HEK293 (cell line): ENCODE measurements around the gene CUL9.

Experiments used
- CTCF ChIA-PET: fragments of 350-600 bp; formaldehyde crosslinking; extraction: SDS; loops from one replicate; lab custom pipeline; 2021; ENCODE audit warnings: antibody characterized with exemption; lab: Yijun Ruan, JAX
- POLR2A ChIA-PET: fragments of 300-600 bp; formaldehyde crosslinking; extraction: SDS; loops from one replicate; lab custom pipeline; 2020; ENCODE audit warnings: antibody characterized with exemption, inconsistent platforms; lab: Yijun Ruan, JAX
- H3K27ac ChIP-seq: fragments of 200-500 bp; sonication (Bioruptor generic); 2 replicates; pipeline ENCODE4 v1.5.1; 2014; ENCODE audit warnings: low read depth, low read length, control low read depth, inconsistent platforms; ENCODE audit errors: extremely low read depth
- H3K36me3 ChIP-seq, 2 experiments: fragments of 200-500 bp in 1 of 2; sonication (Bioruptor generic) in 1 of 2; 1 replicate in 1 of 2; 2 replicates in 1 of 2; pipeline ENCODE4 v1.5.1; 2014 to 2017; ENCODE audit warnings: inconsistent platforms in 2 of 2, low read length in 2 of 2; ENCODE audit not compliant: control insufficient read depth in 2 of 2, insufficient read depth in 1 of 2
- H3K4me1 ChIP-seq: fragments of 200-500 bp; sonication (Bioruptor generic); 2 replicates; pipeline ENCODE4 v1.5.1; 2014; ENCODE audit warnings: mild to moderate bottlenecking, low read length, inconsistent platforms; ENCODE audit not compliant: control insufficient read depth, insufficient read depth
- H3K4me3 ChIP-seq: 2 replicates; pipeline ENCODE4 v1.5.1; 2011; ENCODE audit warnings: low read depth, mild to moderate bottlenecking, control low read depth, low read length, moderate library complexity
- H3K9me3 ChIP-seq: fragments of 200-500 bp; sonication (Bioruptor generic); 2 replicates; pipeline ENCODE4 v1.5.1; 2014; ENCODE audit warnings: low read depth, low read length, inconsistent platforms; ENCODE audit not compliant: control insufficient read depth, insufficient read depth
- BCL11A ChIP-seq: fragments of 450-650 bp; formaldehyde crosslinking; IDR thresholded peaks from 2 replicates; pipeline ENCODE4 v1.5.1; 2016; ENCODE audit warnings: low read depth, missing biosample characterization, missing genetic modification characterization
- EGR2 ChIP-seq: fragments of 450-650 bp; formaldehyde crosslinking; IDR thresholded peaks from 2 replicates; pipeline ENCODE4 v1.5.1; 2016; ENCODE audit warnings: low read depth, missing biosample characterization, missing genetic modification characterization
- HOXC10 ChIP-seq: sonication (generic); formaldehyde crosslinking; IDR thresholded peaks from 2 replicates; pipeline ENCODE4 v1.8.1; 2023; ENCODE audit warnings: mild to moderate bottlenecking, missing genetic modification reagents
- KLF16 ChIP-seq: fragments of 450-650 bp; formaldehyde crosslinking; IDR thresholded peaks from 2 replicates; pipeline ENCODE4 v1.5.1; 2017; ENCODE audit warnings: missing biosample characterization, missing genetic modification characterization
- SP2 ChIP-seq: fragments of 450-650 bp; formaldehyde crosslinking; IDR thresholded peaks from 2 replicates; pipeline ENCODE4 v1.5.1; 2016; ENCODE audit warnings: missing biosample characterization, missing genetic modification characterization
- SP7 ChIP-seq: fragments of 450-650 bp; formaldehyde crosslinking; IDR thresholded peaks from 2 replicates; pipeline ENCODE4 v1.5.1; 2016; ENCODE audit warnings: missing biosample characterization, missing genetic modification characterization
- ZBTB1 ChIP-seq: fragments of 450-650 bp; formaldehyde crosslinking; IDR thresholded peaks from 2 replicates; pipeline ENCODE4 v1.5.1; 2016; ENCODE audit warnings: missing biosample characterization, missing genetic modification characterization
- ZBTB21 ChIP-seq: fragments of 450-650 bp; formaldehyde crosslinking; IDR thresholded peaks from 2 replicates; pipeline ENCODE4 v1.5.1; 2017; ENCODE audit warnings: missing biosample characterization, missing genetic modification characterization
- ZBTB8A ChIP-seq: fragments of 450-650 bp; formaldehyde crosslinking; IDR thresholded peaks from 2 replicates; pipeline ENCODE4 v1.5.1; 2016; ENCODE audit warnings: missing biosample characterization, missing genetic modification characterization
- ZFHX2 ChIP-seq: fragments of 450-650 bp; formaldehyde crosslinking; conservative IDR thresholded peaks from 2 replicates; pipeline ENCODE4 v1.5.1; 2016; ENCODE audit warnings: missing biosample characterization, missing genetic modification characterization
- ZFP41 ChIP-seq: fragments of 450-650 bp; formaldehyde crosslinking; IDR thresholded peaks from 2 replicates; pipeline ENCODE4 v1.5.1; 2016; ENCODE audit warnings: missing biosample characterization, missing genetic modification characterization, borderline replicate concordance
- ZNF112 ChIP-seq: fragments of 450-650 bp; formaldehyde crosslinking; IDR thresholded peaks from 2 replicates; pipeline ENCODE4 v1.5.0; 2017; ENCODE audit warnings: missing biosample characterization, missing genetic modification characterization
- ZNF121 ChIP-seq: fragments of 450-650 bp; formaldehyde crosslinking; IDR thresholded peaks from 2 replicates; pipeline ENCODE4 v1.5.1; 2016; ENCODE audit warnings: missing biosample characterization, missing genetic modification characterization
- ZNF146 ChIP-seq: fragments of 450-650 bp; formaldehyde crosslinking; IDR thresholded peaks from 2 replicates; pipeline ENCODE4 v1.5.1; 2016; ENCODE audit warnings: missing biosample characterization, missing genetic modification characterization
- ZNF184 ChIP-seq: fragments of 450-650 bp; IDR thresholded peaks from 2 replicates; pipeline ENCODE4 v1.5.1; 2018; ENCODE audit warnings: missing biosample characterization, mild to moderate bottlenecking, missing genetic modification characterization
- ZNF19 ChIP-seq: fragments of 450-650 bp; formaldehyde crosslinking; IDR thresholded peaks from 2 replicates; pipeline ENCODE4; 2016; ENCODE audit warnings: missing biosample characterization, missing genetic modification characterization, low read depth
- ZNF221 ChIP-seq: fragments of 450-650 bp; formaldehyde crosslinking; IDR thresholded peaks from 2 replicates; pipeline ENCODE4 v1.5.1; 2017; ENCODE audit warnings: missing biosample characterization, missing genetic modification characterization, borderline replicate concordance
- ZNF335 ChIP-seq: fragments of 450-650 bp; formaldehyde crosslinking; conservative IDR thresholded peaks from 2 replicates; pipeline ENCODE4 v1.5.1; 2016; ENCODE audit warnings: missing biosample characterization, missing genetic modification characterization
- ZNF341 ChIP-seq: fragments of 450-650 bp; formaldehyde crosslinking; IDR thresholded peaks from 2 replicates; pipeline ENCODE4; 2016; ENCODE audit warnings: low read depth, missing biosample characterization, missing genetic modification characterization
- ZNF510 ChIP-seq: fragments of 450-650 bp; formaldehyde crosslinking; IDR thresholded peaks from 2 replicates; pipeline ENCODE4 v1.5.1; 2018; ENCODE audit warnings: mild to moderate bottlenecking, missing genetic modification characterization, missing biosample characterization; ENCODE audit not compliant: insufficient replicate concordance
- ZNF596 ChIP-seq: fragments of 450-650 bp; IDR thresholded peaks from 2 replicates; pipeline ENCODE4 v1.5.0; 2018; ENCODE audit warnings: missing biosample characterization, mild to moderate bottlenecking, missing genetic modification characterization, moderate library complexity
- ZNF621 ChIP-seq: fragments of 450-650 bp; formaldehyde crosslinking; IDR thresholded peaks from 2 replicates; pipeline ENCODE4 v1.5.1; 2017; ENCODE audit warnings: missing biosample characterization, missing genetic modification characterization
- ZNF670 ChIP-seq: fragments of 450-650 bp; formaldehyde crosslinking; IDR thresholded peaks from 2 replicates; pipeline ENCODE4 v1.5.1; 2016; ENCODE audit warnings: missing biosample characterization, missing genetic modification characterization, low read depth
- ZNF701 ChIP-seq: fragments of 450-650 bp; formaldehyde crosslinking; IDR thresholded peaks from 2 replicates; pipeline ENCODE4 v1.5.1; 2016; ENCODE audit warnings: missing biosample characterization, missing genetic modification characterization
- ZNF747 ChIP-seq: fragments of 450-650 bp; formaldehyde crosslinking; IDR thresholded peaks from 2 replicates; pipeline ENCODE4 v1.5.1; 2016; ENCODE audit warnings: missing biosample characterization, missing genetic modification characterization
- TF ChIP-seq, protein P1 (sequence below): fragments of 450-650 bp; formaldehyde crosslinking; IDR thresholded peaks from 2 replicates; pipeline ENCODE4 v1.5.1; 2017; ENCODE audit warnings: missing biosample characterization, missing genetic modification characterization
- TF ChIP-seq, protein P2 (sequence below): fragments of 450-650 bp; formaldehyde crosslinking; IDR thresholded peaks from 2 replicates; pipeline ENCODE4 v1.5.1; 2017; ENCODE audit warnings: missing biosample characterization, missing genetic modification characterization
- TF ChIP-seq, protein P3 (sequence below): fragments of 450-650 bp; formaldehyde crosslinking; IDR thresholded peaks from 2 replicates; pipeline ENCODE4 v1.5.1; 2016; ENCODE audit warnings: missing biosample characterization, missing genetic modification characterization
- TF ChIP-seq, protein P4 (sequence below): fragments of 450-650 bp; formaldehyde crosslinking; IDR thresholded peaks from 2 replicates; pipeline ENCODE4 v1.5.0; 2017; ENCODE audit warnings: missing biosample characterization, missing genetic modification characterization, borderline replicate concordance

The CUL9 gene

DNA sequence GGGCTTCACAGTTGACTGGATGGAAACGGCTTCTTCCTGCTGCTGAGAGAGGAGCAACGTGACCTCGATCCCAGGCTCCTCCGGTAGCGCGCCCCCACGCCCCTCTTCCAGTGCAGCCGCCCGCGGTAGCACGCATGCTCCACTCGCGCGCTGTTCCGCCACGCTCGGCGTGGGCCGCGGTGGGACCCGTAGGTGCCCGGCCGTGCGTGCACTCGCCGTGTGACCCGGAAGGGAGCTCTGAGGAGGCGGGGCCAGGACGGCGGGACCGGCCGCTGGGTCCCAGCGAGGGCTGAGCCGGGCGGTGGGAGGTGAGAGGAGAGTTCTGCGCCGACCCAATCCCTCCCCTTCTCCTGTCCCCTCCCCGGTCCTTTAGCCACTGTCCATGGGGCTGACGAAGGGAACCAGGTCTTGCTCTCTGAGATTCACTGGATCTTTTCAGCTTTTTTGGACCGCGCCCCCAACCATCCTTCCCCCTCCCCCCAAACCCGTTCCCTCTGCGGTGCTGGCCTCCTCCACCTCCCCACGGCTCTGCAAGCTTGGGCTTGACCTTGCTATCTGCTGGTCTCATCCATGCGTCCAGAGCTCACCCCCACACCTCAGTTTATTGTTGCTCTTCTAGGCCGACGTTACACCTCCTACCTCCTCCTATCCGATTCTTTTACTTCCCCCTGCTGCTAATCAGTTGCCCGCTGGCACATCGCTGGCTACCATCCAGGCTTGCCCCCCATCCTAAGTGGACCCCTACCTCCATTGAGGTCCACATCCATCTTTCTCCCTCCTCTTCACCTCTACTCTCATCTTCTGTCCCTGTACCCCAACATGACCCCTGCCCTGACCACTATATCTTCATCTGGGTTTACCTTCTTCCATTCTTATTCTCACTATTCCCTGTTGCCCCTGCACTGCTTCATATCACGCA, at the start of gene CUL9:
CUL9 (plus strand) TSS at position 255 of the 919 bp plus-strand sequence. CDS start 2,115 bp downstream, outside the sequence.
- peaks cover 3% of the 10 kb centered on the region; the same call in 1 of the 2 replicates for H3K4me1 ChIP-seq
- ChIA-PET POLR2A (interaction anchor here (0.7 to 1.9 kb wide), 13 partner anchors 9 to 400 kb away, joined by 4 to 12 read pairs (median 6); partner anchors contain the start of genes BICRAL, CUL7, KLC4 and KLHDC3), CTCF (interaction anchor here (0.6 to 1.4 kb wide), 5 partner anchors 10 to 214 kb away, joined by 3 to 5 read pairs (median 4); partner anchors contain the start of gene DNPH1)
- H3K9me3 ChIP-seq: no peaks in the 10 kb centered on the region
- H3K27ac ChIP-seq: peak within 1 kb of the TSS; percentile 59
- peaks cover 8 to 54% of the 10 kb centered on the region in 2 experiments; a peak in 2 of 3 replicates for H3K36me3 ChIP-seq
- peak within 1 kb of the TSS; percentile 64 for H3K4me3 ChIP-seq
- TF ChIP-seq ZNF184 (tag by site-specific recombination): no peak
- no peak for TF ChIP-seq ZNF621 (tag by site-specific recombination)
- TF ChIP-seq, protein P1, sequence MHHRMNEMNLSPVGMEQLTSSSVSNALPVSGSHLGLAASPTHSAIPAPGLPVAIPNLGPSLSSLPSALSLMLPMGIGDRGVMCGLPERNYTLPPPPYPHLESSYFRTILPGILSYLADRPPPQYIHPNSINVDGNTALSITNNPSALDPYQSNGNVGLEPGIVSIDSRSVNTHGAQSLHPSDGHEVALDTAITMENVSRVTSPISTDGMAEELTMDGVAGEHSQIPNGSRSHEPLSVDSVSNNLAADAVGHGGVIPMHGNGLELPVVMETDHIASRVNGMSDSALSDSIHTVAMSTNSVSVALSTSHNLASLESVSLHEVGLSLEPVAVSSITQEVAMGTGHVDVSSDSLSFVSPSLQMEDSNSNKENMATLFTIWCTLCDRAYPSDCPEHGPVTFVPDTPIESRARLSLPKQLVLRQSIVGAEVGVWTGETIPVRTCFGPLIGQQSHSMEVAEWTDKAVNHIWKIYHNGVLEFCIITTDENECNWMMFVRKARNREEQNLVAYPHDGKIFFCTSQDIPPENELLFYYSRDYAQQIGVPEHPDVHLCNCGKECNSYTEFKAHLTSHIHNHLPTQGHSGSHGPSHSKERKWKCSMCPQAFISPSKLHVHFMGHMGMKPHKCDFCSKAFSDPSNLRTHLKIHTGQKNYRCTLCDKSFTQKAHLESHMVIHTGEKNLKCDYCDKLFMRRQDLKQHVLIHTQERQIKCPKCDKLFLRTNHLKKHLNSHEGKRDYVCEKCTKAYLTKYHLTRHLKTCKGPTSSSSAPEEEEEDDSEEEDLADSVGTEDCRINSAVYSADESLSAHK (tag by site-specific recombination): no peak
- TF ChIP-seq ZNF701: no peak
- peak; percentile 99 for TF ChIP-seq ZNF341 (tag by site-specific recombination)
- TF ChIP-seq, protein P2, sequence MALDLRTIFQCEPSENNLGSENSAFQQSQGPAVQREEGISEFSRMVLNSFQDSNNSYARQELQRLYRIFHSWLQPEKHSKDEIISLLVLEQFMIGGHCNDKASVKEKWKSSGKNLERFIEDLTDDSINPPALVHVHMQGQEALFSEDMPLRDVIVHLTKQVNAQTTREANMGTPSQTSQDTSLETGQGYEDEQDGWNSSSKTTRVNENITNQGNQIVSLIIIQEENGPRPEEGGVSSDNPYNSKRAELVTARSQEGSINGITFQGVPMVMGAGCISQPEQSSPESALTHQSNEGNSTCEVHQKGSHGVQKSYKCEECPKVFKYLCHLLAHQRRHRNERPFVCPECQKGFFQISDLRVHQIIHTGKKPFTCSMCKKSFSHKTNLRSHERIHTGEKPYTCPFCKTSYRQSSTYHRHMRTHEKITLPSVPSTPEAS: peak; percentile 13; the same call in 1 of the 2 replicates
- peak; percentile 93 for TF ChIP-seq ZFHX2 (tag by site-specific recombination)
- TF ChIP-seq SP2 (tag by site-specific recombination): peak; percentile 88
- TF ChIP-seq KLF16 (tag by site-specific recombination): peak; percentile 48
- TF ChIP-seq, protein P3, sequence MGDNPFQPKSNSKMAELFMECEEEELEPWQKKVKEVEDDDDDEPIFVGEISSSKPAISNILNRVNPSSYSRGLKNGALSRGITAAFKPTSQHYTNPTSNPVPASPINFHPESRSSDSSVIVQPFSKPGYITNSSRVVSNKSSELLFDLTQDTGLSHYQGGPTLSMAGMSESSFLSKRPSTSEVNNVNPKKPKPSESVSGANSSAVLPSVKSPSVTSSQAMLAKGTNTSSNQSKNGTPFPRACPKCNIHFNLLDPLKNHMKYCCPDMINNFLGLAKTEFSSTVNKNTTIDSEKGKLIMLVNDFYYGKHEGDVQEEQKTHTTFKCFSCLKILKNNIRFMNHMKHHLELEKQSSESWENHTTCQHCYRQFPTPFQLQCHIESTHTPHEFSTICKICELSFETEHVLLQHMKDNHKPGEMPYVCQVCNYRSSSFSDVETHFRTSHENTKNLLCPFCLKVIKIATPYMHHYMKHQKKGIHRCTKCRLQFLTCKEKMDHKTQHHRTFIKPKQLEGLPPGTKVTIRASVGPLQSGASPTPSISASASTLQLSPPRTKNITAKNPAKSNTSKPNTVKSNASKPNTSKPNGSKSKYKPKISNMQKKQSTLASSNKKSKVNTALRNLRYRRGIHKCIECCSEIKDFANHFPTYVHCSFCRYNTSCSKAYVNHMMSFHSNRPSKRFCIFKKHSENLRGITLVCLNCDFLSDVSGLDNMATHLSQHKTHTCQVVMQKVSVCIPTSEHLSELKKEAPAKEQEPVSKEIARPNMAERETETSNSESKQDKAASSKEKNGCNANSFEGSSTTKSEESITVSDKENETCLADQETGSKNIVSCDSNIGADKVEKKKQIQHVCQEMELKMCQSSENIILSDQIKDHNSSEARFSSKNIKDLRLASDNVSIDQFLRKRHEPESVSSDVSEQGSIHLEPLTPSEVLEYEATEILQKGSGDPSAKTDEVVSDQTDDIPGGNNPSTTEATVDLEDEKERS (tag by site-specific recombination): no peak
- no peak for TF ChIP-seq ZNF146 (tag by site-specific recombination)
- TF ChIP-seq ZNF112: no peak
- TF ChIP-seq BCL11A (tag by site-specific recombination): peak; percentile 32; the same call in 1 of the 2 replicates
- TF ChIP-seq ZFP41 (tag by site-specific recombination): no peak
- TF ChIP-seq ZBTB21: peak; percentile 32; the same call in 1 of the 2 replicates
- no peak for TF ChIP-seq ZBTB1 (tag by site-specific recombination)
- no peak for TF ChIP-seq ZNF510
- peak; percentile 96 for TF ChIP-seq ZNF335 (tag by site-specific recombination)
- peak; percentile 46; the same call in 1 of the 2 replicates for TF ChIP-seq SP7
- no peak for TF ChIP-seq ZNF221 (tag by site-specific recombination)
- TF ChIP-seq ZNF596 (tag by site-specific recombination): no peak
- no peak for TF ChIP-seq ZNF19
- TF ChIP-seq EGR2 (tag by site-specific recombination): peak; percentile 73
- no peak for TF ChIP-seq HOXC10
- TF ChIP-seq ZNF670 (tag by site-specific recombination): no peak
- peak; percentile 55 for TF ChIP-seq ZBTB8A (tag by site-specific recombination)
- TF ChIP-seq ZNF747: no peak
- TF ChIP-seq, protein P4, sequence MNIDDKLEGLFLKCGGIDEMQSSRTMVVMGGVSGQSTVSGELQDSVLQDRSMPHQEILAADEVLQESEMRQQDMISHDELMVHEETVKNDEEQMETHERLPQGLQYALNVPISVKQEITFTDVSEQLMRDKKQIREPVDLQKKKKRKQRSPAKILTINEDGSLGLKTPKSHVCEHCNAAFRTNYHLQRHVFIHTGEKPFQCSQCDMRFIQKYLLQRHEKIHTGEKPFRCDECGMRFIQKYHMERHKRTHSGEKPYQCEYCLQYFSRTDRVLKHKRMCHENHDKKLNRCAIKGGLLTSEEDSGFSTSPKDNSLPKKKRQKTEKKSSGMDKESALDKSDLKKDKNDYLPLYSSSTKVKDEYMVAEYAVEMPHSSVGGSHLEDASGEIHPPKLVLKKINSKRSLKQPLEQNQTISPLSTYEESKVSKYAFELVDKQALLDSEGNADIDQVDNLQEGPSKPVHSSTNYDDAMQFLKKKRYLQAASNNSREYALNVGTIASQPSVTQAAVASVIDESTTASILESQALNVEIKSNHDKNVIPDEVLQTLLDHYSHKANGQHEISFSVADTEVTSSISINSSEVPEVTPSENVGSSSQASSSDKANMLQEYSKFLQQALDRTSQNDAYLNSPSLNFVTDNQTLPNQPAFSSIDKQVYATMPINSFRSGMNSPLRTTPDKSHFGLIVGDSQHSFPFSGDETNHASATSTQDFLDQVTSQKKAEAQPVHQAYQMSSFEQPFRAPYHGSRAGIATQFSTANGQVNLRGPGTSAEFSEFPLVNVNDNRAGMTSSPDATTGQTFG (tag by site-specific recombination): no peak
- TF ChIP-seq ZNF121 (tag by site-specific recombination): no peak
